T-helper 17 cell (primary cell): Measurements from ENCODE around the gene PPP1R7. TPM values are rescaled to one million over a fixed set of nuclear protein-coding genes. Genes with fewer than 3 reads are reported as not detected.
A peak's percentile ranks its signal among the peaks of the same experiment; 100 is the strongest.

Experiments used
- ATAC-seq: fragments of 150-1000 bp; cut with Tn5 transposase; 2 replicates; pipeline ENCODE4 v1.10.0; 2021; ENCODE audit warnings: mild to moderate bottlenecking, moderate library complexity
- DNase-seq, 3 donors: peaks; one replicate each; pipeline versions ENCODE4 v3.0.0 to v3.0.0-alpha.2; 2020 to 2021
- H3K9me3 ChIP-seq: one replicate; pipeline ENCODE4 v1.7.0; 2013; ENCODE audit warnings: low read length, mild to moderate bottlenecking; ENCODE audit not compliant: control insufficient read depth, poor library complexity, severe bottlenecking
- H3K27ac Mint-ChIP-seq: one replicate; pipeline ENCODE4 v1.8.0; 2022; ENCODE audit warnings: mild to moderate bottlenecking, moderate library complexity, mixed read lengths
- H3K27me3 Mint-ChIP-seq: one replicate; pipeline ENCODE4 v1.8.0; 2022; ENCODE audit warnings: mixed read lengths
- H3K36me3 Mint-ChIP-seq: one replicate; pipeline ENCODE4 v1.8.0; 2022; ENCODE audit warnings: low read depth, mixed read lengths
- H3K4me1 Mint-ChIP-seq: one replicate; pipeline ENCODE4 v1.8.0; 2022; ENCODE audit warnings: mild to moderate bottlenecking, mixed read lengths
- H3K4me3 Mint-ChIP-seq: one replicate; pipeline ENCODE4 v1.8.0; 2022; ENCODE audit warnings: mild to moderate bottlenecking, moderate library complexity, mixed read lengths
- total RNA-seq, 4 donors: library from RNA in 2 of 4; stranded (reverse) in 2 of 4; gene quantifications; one replicate each; pipeline ENCODE4 v1.2.3 and lab custom pipeline; 2022 to 2026

Gene PPP1R7
- total RNA-seq, 2 donors from 2014 or later = 40.0 to 54.8 TPM

DNA sequence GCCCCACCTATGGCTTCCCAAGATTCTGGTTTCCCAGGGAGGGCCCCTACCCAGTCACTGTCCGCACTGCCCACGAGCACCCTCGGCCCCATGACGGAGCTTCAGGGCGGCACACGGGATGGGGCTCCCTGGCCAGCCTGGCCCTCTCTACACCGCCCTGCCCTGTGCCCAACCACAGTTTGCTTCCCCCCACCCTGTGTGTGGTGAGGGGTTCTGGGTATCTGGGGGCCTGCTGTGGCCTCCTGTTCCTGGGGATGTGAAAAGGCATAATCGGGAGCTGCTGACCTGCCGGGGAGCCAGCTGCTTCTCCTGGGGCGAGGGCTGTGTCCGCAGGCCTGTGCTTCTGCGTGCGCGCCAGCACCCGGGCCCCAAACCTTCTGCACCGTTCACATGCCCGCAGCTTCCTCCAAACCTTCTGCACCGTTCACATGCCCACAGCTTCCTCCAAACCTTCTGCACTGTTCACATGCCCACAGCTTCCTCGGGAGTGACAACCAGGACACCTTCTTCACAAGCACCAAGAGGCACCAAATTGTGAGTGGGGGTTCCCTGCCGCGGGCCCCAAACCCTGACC lies 50.6 kb downstream of the PPP1R7 start:
- H3K36me3 Mint-ChIP-seq = no peaks in the 10 kb centered on the region
- H3K4me1 Mint-ChIP-seq = no peaks in the 10 kb centered on the region
- DNase-seq (no peak), ATAC-seq (no peak)
- no peak overlapping the region for H3K4me3 Mint-ChIP-seq
- H3K9me3 ChIP-seq = no peaks in the 10 kb centered on the region
- no peaks in the 10 kb centered on the region for H3K27me3 Mint-ChIP-seq
- H3K27ac Mint-ChIP-seq = no peak overlapping the region

DNA sequence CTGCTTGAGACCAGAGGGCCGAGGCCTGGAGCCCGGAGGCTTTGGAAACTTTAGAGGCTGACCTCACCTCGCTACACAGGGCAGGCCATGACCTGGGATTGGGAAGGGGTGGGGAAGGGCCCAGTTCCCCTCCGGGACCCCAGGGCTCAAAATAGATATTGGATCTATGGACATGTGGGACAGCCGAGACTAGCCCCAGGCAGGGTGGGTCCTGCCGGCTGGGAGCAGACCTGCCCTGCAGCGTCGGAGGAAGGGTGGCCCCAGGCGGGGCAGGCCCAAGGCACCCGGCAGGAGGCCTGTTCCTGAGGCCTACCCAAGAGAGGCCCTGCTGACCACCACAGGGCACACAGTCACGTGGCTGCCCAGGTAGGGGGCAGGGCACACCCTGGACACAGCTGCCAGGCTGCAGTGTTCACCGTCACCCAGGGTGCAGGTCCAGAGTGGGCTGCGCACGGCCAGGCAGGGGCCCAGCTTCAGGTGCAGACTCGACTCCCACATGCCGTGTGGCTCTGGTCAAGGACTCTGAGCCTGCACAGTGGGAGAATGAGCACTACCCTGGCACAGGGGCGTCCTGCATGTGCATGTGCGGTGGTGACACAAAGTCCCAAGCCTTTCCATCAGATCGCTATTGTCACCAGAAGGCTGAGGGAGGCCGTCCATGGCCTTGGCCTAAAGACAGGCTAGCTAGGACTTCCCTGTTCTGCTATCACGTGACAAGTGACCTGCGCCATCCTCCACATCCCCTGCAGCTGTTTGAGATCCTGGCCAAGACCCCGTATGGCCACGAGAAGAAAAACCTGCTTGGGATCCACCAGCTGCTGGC lies 51.4 kb downstream of the PPP1R7 start:
- Mint-ChIP-seq H3K4me3 (no peak overlapping the region), H3K4me1 (no peaks in the 10 kb centered on the region), H3K27ac (no peak overlapping the region), H3K36me3 (no peaks in the 10 kb centered on the region), H3K27me3 (no peaks in the 10 kb centered on the region)
- H3K9me3 ChIP-seq = no peaks in the 10 kb centered on the region
- DNase-seq (no peak), ATAC-seq (no peak)

DNA sequence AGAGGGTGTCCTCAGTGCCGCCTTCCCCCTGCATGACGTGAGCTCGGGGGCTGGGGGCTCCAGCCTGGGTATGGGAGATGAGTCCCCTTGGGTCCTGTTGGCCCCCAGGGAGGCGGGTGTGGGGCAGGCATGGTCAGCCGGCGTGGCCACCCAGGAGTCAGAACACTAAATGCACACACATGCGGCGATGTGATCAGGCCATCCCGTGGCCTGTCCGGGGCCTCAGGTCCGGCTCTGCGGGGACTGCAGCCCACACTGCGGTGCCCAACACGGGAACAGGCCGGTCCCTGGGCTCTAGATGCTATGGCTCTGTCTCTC lies 52.0 kb downstream of the PPP1R7 start:
- Mint-ChIP-seq H3K4me3 (no peak overlapping the region), H3K36me3 (no peaks in the 10 kb centered on the region), H3K27me3 (no peaks in the 10 kb centered on the region), H3K27ac (no peak overlapping the region), H3K4me1 (no peaks in the 10 kb centered on the region)
- no peaks in the 10 kb centered on the region for H3K9me3 ChIP-seq
- no peak for ATAC-seq
- DNase-seq = no peak

DNA sequence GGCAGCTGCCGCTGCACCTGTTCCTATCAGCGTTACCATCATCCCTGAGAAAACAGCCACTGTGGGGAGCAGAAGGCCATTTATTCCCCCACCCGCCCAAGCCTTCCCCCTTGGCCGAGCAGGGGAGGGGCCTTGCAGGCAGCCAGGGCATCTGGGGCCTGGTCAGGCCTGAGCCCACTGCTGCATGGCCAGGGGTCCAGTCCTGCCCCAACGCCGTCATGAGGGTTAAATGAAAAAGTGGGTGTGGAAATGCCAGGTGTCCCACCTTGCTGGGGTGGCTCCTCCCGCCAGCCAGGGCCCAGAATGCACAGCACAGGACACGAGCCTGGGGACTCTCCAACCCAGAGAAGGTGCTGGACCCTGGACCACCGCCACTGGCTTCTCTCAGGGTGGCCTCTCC lies 52.4 kb downstream of the PPP1R7 start:
- Mint-ChIP-seq H3K4me3 (no peak overlapping the region), H3K36me3 (no peaks in the 10 kb centered on the region), H3K4me1 (no peaks in the 10 kb centered on the region), H3K27ac (no peak overlapping the region), H3K27me3 (no peaks in the 10 kb centered on the region)
- no peaks in the 10 kb centered on the region for H3K9me3 ChIP-seq
- no peak for ATAC-seq
- no peak for DNase-seq

DNA sequence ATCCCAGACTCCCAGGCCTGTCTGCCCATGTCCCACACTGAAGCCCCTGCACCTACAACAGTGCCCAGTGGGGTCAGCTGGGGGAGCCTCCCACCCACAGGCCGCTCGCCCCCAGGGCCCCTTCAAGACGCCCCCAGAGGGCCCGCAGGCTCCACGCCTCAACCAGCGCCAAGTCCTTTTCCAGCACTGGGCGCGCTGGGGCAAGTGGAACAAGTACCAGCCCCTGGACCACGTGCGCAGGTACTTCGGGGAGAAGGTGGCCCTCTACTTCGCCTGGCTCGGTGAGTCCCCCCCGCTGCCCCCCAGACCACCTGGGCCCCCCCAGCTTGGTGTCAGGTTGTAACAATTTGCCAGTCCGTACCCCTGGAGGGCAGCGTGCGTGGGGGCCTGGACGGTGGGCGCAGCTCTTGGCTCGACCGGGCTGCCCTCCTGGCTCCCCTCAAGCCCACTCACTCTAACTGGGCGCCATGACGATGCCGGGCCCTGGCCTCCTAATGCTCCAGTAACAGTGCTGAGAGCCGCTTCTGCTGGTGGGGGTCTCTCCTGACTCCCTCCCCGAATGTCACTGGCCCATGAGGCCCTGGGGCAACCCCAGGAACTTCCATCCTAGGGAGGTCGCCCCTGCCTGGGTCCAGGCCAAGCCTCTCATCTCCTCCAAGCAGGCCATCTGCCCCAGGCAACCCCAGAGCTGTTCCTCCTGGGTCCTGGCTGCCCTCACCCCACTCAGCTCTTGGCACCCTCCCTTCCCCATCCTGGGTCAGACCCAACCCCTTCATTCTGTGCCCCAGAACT lies 53.1 kb downstream of the PPP1R7 start:
- Mint-ChIP-seq H3K4me3 (no peak overlapping the region), H3K27ac (no peak overlapping the region), H3K27me3 (no peaks in the 10 kb centered on the region), H3K4me1 (no peaks in the 10 kb centered on the region), H3K36me3 (no peaks in the 10 kb centered on the region)
- no peak for ATAC-seq
- DNase-seq = no peak
- H3K9me3 ChIP-seq = no peaks in the 10 kb centered on the region

DNA sequence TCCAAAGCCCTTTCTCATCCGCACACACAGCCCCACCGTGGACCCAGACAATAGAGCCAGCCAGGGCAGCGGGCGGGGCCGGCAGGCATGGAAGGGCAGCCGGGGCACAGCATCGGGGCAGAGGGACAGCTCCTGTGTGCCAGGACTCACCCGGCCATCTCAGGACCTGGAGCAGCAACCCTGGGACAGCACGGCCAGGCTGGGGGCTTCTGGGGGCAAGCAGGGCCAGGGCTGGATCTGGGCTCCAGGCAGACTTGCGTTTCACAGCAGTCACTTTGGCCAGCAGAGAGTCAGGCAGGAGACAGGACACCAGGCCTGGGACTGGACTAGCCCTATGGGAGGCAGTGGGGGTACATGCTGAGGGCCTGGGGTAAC lies 53.7 kb downstream of the PPP1R7 start:
- no peak overlapping the region for H3K4me3 Mint-ChIP-seq
- H3K9me3 ChIP-seq = no peaks in the 10 kb centered on the region

DNA sequence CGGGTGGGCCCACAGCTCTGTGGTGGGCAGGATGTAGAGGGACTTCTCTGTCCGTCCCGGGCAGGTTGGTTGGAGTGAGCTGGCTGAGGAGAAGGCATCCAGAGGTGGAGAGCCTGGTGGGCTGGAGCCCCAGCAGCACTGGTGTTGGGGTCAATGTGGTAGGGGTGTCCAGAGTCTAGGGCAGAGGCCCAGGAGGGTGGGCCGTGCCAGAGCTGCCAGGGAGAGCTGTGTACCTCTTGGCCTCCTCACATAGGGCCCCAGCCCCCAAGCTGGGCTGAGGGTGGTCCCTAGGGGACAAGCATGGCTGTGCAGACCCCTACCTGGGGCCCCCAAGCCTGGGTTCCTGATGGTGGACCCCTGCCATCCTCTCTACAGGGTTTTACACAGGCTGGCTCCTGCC lies 54.2 kb downstream of the PPP1R7 start:
- Mint-ChIP-seq H3K27ac (no peak overlapping the region), H3K4me1 (no peaks in the 10 kb centered on the region), H3K4me3 (no peak overlapping the region), H3K36me3 (no peaks in the 10 kb centered on the region), H3K27me3 (no peaks in the 10 kb centered on the region)
- ATAC-seq (no peak), DNase-seq (no peak)
- no peaks in the 10 kb centered on the region for H3K9me3 ChIP-seq

More for the DNA sequence above, 53.7 kb downstream of the PPP1R7 start:
- H3K4me1 Mint-ChIP-seq = no peaks in the 10 kb centered on the region
- DNase-seq (no peak), ATAC-seq (no peak)
- no peaks in the 10 kb centered on the region for H3K27me3 Mint-ChIP-seq
- no peaks in the 10 kb centered on the region for H3K36me3 Mint-ChIP-seq
- H3K27ac Mint-ChIP-seq = no peak overlapping the region

DNA sequence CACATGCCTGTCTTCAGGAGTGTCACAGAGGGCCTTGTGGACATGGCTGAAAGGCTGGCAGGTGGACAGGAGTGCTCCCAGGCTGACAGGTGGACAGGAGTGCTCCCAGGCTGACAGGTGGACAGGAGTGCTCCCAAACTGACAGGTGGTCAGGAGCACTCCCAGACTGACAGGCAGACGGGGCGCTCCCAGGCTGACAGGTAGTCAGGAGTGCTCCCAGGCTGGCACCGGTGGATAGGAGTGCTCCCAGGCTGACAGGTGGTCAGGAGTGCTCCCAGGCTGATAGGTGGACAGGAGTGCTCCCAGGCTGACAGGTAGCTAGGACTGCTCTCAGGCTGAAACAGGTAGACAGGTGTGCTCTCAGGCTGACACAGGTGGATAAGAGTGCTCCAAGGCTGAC lies 54.8 kb downstream of the PPP1R7 start:
- Mint-ChIP-seq H3K4me1 (no peaks in the 10 kb centered on the region), H3K36me3 (no peaks in the 10 kb centered on the region), H3K4me3 (no peak overlapping the region), H3K27ac (no peak overlapping the region), H3K27me3 (no peaks in the 10 kb centered on the region)
- DNase-seq (no peak), ATAC-seq (no peak)
- no peaks in the 10 kb centered on the region for H3K9me3 ChIP-seq

DNA sequence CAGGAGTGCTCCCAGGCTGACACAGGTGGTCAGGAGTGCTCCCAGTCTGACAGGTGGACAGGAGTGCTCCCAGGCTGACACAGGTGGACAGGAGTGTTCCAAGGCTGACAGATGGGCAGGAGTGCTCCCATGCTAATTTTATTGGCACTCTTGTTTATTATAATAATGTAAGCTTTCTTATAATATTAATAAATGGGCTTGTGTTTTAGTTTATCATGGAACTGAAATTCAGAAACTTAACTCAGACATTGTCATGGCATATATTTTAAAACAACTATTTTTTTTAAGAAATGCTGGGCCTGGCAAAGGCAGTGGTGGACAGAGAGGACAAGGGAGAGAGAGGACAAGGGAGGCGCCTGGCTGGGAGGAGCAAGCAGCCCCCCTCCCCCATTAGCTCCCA lies 56.9 kb downstream of the PPP1R7 start:
- no peak for ATAC-seq
- H3K36me3 Mint-ChIP-seq = no peaks in the 10 kb centered on the region
- H3K9me3 ChIP-seq = no peaks in the 10 kb centered on the region
- DNase-seq = no peak
- peaks cover 4% of the 10 kb centered on the region for H3K4me1 Mint-ChIP-seq
- H3K27me3 Mint-ChIP-seq = no peaks in the 10 kb centered on the region
- no peak overlapping the region for H3K4me3 Mint-ChIP-seq
- no peak overlapping the region for H3K27ac Mint-ChIP-seq

DNA sequence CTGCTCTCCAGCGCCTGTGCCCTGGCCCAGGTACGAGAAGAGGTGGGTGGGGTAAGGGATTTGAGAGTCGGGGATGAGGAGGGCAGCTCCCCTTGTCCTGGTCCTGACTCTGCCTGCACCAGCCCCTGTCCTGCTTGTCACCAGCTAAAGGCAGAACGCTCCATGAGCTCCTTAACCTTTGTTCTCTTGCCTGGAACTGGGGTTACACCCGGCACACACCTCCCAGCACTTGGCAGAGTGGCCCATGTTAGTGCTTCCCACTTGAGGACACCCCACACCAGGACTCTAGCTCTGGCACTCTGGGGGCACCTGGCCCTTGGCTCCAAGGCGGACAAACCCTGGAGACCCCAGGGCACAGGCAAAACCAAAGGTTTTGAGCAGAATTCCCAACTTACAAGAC lies 57.4 kb downstream of the PPP1R7 start:
- Mint-ChIP-seq H3K4me3 (no peak overlapping the region), H3K4me1 (peaks cover 4% of the 10 kb centered on the region), H3K27ac (no peak overlapping the region), H3K36me3 (no peaks in the 10 kb centered on the region), H3K27me3 (no peaks in the 10 kb centered on the region)
- DNase-seq (no peak), ATAC-seq (no peak)
- H3K9me3 ChIP-seq = no peaks in the 10 kb centered on the region

DNA sequence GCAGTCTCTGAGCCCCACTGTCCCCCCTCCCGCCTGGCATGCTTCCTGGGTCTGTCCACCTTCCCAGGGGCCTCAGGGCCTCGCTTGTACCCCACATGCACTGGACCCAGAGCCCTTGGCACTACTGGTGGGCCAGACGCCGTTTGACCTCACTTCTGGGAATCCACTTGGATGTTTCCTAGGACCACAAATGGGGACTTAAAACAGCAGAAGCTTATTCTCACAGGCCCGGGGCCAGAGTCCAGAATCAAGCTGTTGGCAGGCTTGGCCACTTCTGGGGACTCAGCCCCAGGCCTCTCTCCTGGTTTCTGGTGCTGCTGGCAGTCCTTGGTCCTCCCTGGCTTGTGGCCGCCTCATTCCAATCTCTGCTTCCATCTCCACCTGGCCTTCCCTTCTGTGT lies 57.8 kb downstream of the PPP1R7 start:
- peaks cover 4% of the 10 kb centered on the region for H3K4me1 Mint-ChIP-seq
- H3K27ac Mint-ChIP-seq = no peak overlapping the region
- no peaks in the 10 kb centered on the region for H3K36me3 Mint-ChIP-seq
- H3K9me3 ChIP-seq = no peaks in the 10 kb centered on the region
- H3K27me3 Mint-ChIP-seq = no peaks in the 10 kb centered on the region
- DNase-seq = no peak
- H3K4me3 Mint-ChIP-seq = no peak overlapping the region
- ATAC-seq = no peak

DNA sequence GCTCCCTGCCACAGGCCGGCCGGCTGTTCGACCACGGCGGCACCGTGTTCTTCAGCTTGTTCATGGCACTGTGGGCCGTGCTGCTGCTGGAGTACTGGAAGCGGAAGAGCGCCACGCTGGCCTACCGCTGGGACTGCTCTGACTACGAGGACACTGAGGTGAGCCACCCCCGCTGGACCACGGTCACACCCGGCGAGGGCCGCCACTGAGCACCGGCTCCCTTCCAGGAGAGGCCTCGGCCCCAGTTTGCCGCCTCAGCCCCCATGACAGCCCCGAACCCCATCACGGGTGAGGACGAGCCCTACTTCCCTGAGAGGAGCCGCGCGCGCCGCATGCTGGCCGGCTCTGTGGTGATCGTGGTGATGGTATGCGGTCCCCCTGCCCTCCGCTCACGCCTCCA lies 59.0 kb downstream of the PPP1R7 start:
- no peak for DNase-seq
- Mint-ChIP-seq H3K4me3 (no peak overlapping the region), H3K27me3 (no peaks in the 10 kb centered on the region), H3K4me1 (peaks cover 4% of the 10 kb centered on the region), H3K36me3 (no peaks in the 10 kb centered on the region), H3K27ac (no peak overlapping the region)
- no peaks in the 10 kb centered on the region for H3K9me3 ChIP-seq
- no peak for ATAC-seq

DNA sequence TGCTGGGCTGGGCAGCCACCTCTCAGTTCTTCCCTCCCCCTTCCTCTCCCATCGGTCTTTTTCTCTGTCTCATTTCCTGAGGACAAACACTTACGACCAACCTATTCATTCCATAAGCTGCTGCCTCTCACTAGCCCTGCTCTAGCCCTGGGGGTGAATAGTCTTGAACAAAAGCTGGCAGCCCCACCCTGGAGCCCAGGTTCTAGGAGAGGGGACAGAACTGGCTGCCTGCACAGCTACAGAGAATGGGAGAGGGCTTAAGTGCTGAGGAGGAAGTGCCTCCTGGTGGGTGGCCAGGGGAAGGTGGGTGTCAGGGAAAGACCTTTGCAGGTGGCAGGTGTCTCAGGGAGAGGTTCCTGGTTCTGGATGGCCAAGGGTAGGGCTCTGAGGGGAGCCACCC lies 61.0 kb downstream of the PPP1R7 start:
- Mint-ChIP-seq H3K27ac (no peak overlapping the region), H3K36me3 (no peaks in the 10 kb centered on the region), H3K4me3 (no peak overlapping the region), H3K27me3 (no peaks in the 10 kb centered on the region), H3K4me1 (peaks cover 4% of the 10 kb centered on the region)
- H3K9me3 ChIP-seq = no peaks in the 10 kb centered on the region
- peak; percentile 27 for ATAC-seq
- DNase-seq = no peak

DNA sequence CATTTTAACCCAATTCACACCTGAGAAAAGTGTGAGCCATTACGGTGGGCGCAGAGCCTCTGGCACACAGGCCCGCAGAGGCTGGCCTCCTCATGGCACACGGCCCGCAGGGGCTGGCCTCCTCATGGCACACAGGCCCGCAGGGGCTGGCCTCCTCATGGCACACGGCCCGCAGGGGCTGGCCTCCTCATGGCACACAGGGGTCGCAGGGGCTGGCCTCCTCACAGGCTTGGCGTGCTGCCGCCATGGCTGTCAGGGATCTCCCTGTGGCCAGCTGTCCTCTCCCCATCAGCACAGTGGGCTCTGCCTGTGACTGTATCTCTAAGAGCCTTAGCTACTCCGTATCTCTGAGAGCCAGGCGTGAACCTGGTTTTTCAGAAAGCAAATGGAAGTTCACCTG lies 62.8 kb downstream of the PPP1R7 start:
- Mint-ChIP-seq H3K27ac (no peak overlapping the region), H3K4me1 (peaks cover 8% of the 10 kb centered on the region), H3K27me3 (no peaks in the 10 kb centered on the region), H3K36me3 (no peaks in the 10 kb centered on the region), H3K4me3 (no peak overlapping the region)
- no peaks in the 10 kb centered on the region for H3K9me3 ChIP-seq
- ATAC-seq (no peak), DNase-seq (no peak)
